Gastrocnemius medialis (tissue), 4 donors: ENCODE data around the gene AHRR.

Experiments
- POLR2A ChIP-seq, 2 donors: fragments of 450-650 bp; IDR thresholded peaks; one replicate each; pipeline ENCODE4 v1.6.1; 2017; ENCODE audit warnings: antibody characterized with exemption in 2 of 2, mild to moderate bottlenecking in 2 of 2, moderate library complexity in 2 of 2
- TF ChIP-seq, protein P1 (sequence below), 5 experiments: fragments of 450-650 bp in 3 of 5; fragments of 200-600 bp in 2 of 5; sonication (generic) in 2 of 5; IDR thresholded peaks in 4 of 5; conservative IDR thresholded peaks in 1 of 5; 1 replicate in 4 of 5; 2 replicates in 1 of 5; pipeline ENCODE4 v1.5.1; 2016 to 2019; ENCODE audit warnings: antibody characterized with exemption in 5 of 5, mild to moderate bottlenecking in 3 of 5, moderate library complexity in 3 of 5

DNA sequence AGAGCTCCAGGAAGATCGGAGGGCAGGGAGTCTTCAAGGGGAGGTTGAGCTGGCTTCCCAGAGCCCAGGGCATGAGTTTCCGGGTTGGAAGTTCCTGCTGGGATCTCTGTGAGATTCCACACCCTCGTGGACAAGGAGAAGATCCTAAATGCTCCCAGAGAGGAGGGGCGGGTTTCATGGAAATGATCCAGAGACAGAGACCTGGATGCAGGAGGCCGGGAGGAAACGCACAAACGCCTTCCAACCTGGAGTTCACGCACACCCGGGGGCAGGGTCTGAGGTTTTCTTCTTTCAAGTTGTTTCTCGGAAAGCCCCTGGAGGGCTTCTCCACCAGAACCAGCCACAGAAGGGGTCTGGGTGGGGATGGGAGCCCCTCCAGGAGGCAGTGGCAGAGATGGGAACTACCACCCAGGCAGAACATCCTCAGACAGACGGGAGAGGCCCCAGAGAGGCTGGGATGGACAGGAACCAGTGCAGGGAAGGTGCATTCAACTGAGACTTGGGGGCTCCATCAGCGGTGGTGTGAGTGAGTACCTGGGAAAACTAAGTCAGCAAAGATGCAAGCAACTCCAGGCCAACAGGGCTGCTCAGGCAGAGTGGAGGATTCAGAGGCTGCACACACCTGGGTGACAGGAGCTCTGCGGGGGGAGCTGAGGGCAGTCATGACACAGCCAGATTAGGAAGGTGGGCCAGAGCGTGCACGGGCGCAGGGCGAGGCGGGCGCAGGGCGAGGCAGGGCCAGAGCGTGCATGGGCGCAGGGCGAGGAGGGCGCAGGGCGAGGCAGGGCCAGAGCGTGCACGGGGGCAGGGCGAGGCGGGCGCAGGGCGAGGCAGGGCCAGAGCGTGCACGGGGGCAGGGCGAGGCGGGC is 69.3 kb downstream of the AHRR start:
- TF ChIP-seq POLR2A (IDR thresholded peaks at IDR 0.05), result no peak
- TF ChIP-seq, protein P1, sequence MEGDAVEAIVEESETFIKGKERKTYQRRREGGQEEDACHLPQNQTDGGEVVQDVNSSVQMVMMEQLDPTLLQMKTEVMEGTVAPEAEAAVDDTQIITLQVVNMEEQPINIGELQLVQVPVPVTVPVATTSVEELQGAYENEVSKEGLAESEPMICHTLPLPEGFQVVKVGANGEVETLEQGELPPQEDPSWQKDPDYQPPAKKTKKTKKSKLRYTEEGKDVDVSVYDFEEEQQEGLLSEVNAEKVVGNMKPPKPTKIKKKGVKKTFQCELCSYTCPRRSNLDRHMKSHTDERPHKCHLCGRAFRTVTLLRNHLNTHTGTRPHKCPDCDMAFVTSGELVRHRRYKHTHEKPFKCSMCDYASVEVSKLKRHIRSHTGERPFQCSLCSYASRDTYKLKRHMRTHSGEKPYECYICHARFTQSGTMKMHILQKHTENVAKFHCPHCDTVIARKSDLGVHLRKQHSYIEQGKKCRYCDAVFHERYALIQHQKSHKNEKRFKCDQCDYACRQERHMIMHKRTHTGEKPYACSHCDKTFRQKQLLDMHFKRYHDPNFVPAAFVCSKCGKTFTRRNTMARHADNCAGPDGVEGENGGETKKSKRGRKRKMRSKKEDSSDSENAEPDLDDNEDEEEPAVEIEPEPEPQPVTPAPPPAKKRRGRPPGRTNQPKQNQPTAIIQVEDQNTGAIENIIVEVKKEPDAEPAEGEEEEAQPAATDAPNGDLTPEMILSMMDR (IDR thresholded peaks at IDR 0.05 in 4 of 5, conservative IDR thresholded peaks at IDR 0.05 in 1 of 5), result no peak
